ENCODE results near the gene GIT1.
A peak's percentile ranks its signal among the peaks of the same experiment; 100 is the strongest.
"Not testable (repeated sequence)": the region's sequence is repeated elsewhere in the genome, so short reads cannot be mapped to it uniquely, and the experiment has no call there.

The GIT1 gene

GRCh38 chr17:29567554-29568330, 21.7 kb downstream of the GIT1 start:
- DNase-seq: peak; percentile 85

- no peak for DNase-seq
Measured at GRCh38 chr17:29567304-29567553, 22.2 kb downstream of the GIT1 start.

- peak; percentile 78 for DNase-seq
Measured at GRCh38 chr17:29566473-29567303, 22.8 kb downstream of the GIT1 start, which contains the start of gene ABHD15. TSS of gene ABHD15 (minus strand) at chr17:29567037. CDS start at chr17:29566966, 71 bp downstream.

DNA sequence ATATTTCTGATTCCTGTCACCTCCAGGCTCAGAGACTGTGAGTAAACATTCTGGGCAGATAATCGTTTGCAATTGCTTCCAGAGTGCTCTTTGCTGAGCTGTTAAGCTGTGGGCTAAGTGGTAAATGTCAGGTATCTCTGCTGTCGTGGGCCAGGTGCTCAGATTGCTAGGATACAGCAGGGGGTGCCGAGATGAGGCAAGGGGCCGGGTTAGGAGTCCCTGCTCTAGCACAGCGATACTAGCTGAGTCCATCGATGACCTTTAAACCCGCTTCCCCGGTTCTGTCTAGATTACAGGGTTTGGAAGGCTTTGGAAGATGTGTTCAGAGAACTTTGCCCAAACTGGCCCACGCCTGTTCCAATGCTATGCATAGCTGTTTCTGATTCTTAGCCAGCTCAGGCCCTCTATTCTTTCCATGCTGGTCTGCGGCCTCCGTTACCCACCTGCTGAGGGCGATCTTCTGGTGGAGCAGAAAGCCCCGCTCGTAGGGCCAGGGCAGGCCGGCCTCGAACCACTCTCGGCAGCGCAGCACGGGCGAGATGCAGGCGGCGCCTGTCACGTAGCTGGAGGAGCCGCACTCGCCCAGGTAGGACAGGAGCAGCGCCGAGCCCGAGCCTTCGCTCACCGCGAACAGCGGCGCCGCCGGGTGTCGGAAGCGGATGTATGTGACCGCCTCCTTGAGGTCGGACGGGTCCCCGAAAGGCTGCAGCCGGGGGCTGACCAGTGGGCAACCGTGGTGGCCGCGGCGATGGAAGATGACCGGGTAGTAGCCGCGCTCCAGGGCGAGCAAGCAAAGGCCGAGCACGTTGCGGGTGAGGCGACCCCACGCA, 23.6 kb downstream of the GIT1 start:
- peak; percentile 74 for DNase-seq

DNA sequence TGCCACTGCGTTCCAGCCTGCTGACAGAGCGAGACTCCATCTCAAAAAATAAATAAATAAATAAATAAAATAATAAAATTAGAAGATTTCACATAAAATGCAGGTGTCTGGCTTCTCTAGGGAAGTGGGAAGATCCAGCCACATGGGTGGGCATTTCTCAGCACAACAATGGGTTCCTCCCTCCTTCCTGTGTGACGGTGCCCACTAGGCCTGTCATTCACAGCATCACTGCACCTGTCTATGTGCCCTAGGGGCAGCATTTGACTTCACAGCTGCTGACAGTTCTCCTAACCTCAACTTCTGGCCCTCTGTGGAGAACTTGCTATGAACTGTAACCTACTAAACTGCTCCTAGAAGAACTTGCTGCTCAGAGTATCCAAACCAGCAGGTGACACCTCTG, 25.6 kb downstream of the GIT1 start:
- DNase-seq: no peak

DNA sequence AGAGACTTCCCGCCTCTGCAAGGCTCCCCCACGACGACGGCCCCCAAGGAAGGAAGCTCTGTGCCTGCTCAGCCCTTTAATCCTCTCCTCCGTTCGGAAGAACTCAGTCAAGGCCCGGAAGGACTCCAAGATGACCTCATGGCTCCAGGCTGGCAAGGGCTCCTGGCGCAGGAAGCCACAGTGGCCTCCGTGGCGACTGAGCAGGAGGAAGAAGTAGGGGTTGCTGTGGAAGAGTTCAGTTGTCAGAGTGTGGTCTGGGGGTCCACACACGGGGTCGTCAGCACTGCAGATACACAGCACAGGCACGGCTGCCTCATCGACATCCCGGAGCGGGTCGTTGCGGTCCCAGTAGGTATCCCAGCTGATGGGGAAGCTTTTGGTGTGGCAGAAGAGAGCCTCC, 26.8 kb downstream of the GIT1 start:
- DNase-seq: no peak

- DNase-seq: no peak
Measured at GRCh38 chr17:29561554-29562517, 27.6 kb downstream of the GIT1 start.

DNA sequence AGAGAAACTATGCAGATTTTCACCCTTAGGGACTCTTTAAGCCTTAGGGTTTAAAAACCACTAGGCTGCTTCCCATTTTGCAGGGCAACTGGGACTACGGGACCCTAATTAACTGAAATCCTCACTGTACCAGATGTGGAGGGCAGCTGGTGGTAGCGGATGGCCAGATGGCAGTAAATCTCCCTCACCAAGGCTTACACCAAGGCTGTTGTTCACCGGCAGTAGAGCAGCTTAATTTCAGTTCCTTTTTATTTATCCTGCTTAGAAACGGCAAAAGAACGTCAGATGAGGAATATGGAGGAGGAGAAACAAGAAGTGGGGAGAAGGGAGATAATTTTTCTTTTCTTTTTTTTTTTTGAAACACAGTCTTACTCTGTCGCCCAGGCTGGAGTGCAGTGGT, 29.1 kb downstream of the GIT1 start:
- DNase-seq: no peak

GRCh38 chr17:29559640-29560039, 29.8 kb downstream of the GIT1 start:
- DNase-seq: no peak

DNA sequence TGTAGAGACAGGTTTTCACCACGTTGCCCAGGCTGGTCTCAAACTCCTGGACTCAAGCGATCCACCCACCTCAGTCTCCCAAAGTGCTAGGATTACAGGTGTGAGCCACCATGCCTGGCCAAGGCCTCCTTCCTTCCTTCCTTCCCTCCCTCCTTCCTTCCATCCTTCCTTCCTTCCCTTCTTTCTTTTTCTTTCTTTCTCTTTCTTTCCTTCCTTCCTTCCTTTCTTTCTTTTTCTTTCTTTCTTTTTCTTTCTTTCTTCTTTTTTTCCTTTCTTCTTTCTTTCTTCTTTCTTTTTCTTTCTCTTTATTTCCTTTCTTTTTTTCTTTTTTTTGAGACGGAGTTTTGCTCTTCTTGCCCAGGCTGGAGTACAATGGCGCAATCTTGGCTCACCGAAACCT, 31.3 kb downstream of the GIT1 start:
- DNase-seq: not testable (repeated sequence)

- no peak for DNase-seq
Measured at GRCh38 chr17:29557739-29558116, 31.7 kb downstream of the GIT1 start.

DNA sequence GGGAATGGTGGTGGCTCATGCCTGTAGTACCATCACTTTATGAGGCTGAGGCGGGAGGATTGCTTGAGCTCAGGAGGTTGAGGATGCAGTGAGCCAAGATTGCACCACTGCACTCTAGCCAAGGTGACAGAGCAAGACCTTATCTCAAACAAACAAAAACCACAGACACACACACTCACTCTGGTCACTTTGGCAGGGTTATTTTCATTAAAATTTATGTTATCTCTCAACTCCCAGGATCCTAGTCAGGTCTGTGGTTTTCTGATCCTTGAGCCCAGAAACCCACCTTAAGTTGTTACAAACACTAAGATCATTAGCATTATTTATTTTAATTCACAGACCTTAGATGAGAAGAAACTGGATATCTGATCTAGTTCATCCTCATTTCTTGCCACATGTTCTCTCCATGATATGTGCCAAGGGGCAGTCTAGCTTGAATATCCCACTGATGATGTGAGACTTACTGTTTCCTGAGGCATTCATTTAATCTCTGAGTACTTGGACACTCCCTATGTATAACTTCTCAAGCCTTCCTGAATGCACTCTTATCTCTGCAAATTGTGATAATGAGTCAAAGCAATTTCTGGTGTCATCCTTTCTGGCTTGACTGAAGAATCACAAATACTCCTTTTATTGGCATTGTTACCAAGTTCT, 32.2 kb downstream of the GIT1 start:
- no peak for DNase-seq

GRCh38 chr17:29555840-29556239, 33.6 kb downstream of the GIT1 start:
- DNase-seq: no peak

GRCh38 chr17:29549177-29549923, 40.1 kb downstream of the GIT1 start:
- no peak for DNase-seq

- no peak for DNase-seq
Measured at GRCh38 chr17:29546830-29547229, 42.6 kb downstream of the GIT1 start.

GRCh38 chr17:29546085-29546484, 43.4 kb downstream of the GIT1 start:
- DNase-seq: no peak

GRCh38 chr17:29544066-29544465, 45.4 kb downstream of the GIT1 start:
- no peak for DNase-seq

DNA sequence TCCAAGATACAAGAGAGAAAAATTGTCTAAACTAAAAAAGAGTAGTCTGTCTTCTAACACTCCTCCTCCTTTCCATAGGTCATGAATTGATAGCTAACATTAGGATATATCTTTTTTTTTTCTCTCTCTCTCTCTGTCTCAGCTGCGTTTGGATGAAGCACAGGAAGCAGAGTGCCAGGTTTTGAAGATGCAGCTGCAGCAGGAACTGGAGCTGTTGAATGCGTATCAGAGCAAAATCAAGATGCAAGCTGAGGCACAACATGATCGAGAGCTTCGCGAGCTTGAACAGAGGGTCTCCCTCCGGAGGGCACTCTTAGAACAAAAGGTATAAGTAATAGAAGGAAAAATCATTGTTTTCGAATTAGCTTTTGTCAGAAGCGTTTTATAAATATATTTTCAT, 55.5 kb downstream of the GIT1 start:
- no peak for DNase-seq

GRCh38 chr17:29526322-29526721, 63.1 kb downstream of the GIT1 start:
- no peak for DNase-seq

GRCh38 chr17:29524692-29525091, 64.8 kb downstream of the GIT1 start:
- DNase-seq: no peak

Measured in stimulated activated CD8-positive, alpha-beta memory T cell treated with anti-CD3 and anti-CD28 coated beads, Interleukin-4, amount 100 ng/mL, for 48 hours (primary cell).